Transverse colon (tissue), 4 donors: ENCODE results near the gene THBS2. TPM values are rescaled to one million over a fixed set of nuclear protein-coding genes. Genes with fewer than 3 reads are reported as not detected.
"Not testable (repeated sequence)": the region's sequence is repeated elsewhere in the genome, so short reads cannot be mapped to it uniquely, and the experiment has no call there.

Source experiments
- DNase-seq: peaks from one replicate; pipeline ENCODE4 v3.0.0-alpha.2; 2019
- H3K27ac ChIP-seq, 4 donors: fragments of 200-600 bp; sonication (generic); 2 replicates each; pipeline ENCODE4 v1.5.1; 2016 to 2018; ENCODE audit warnings: inconsistent platforms in 4 of 4
- H3K27me3 ChIP-seq: fragments of 200-600 bp; sonication (generic); 2 replicates; pipeline ENCODE4 v1.5.1; 2017; ENCODE audit warnings: inconsistent platforms
- H3K36me3 ChIP-seq, 4 donors: fragments of 200-600 bp; sonication (generic); 2 replicates each; pipeline ENCODE4 v1.5.1; 2017 to 2019; ENCODE audit warnings: inconsistent platforms in 4 of 4
- H3K4me1 ChIP-seq, 4 donors: fragments of 200-600 bp; sonication (generic); 2 replicates each; pipeline ENCODE4 v1.5.1; 2017 to 2020; ENCODE audit warnings: inconsistent platforms in 4 of 4
- H3K4me3 ChIP-seq, 4 donors: fragments of 200-600 bp; sonication (generic); 1 replicate in 1 of 4; 2 replicates in 3 of 4; pipeline versions ENCODE4 v1.5.1 to v1.6.1; 2017 to 2019; ENCODE audit warnings: inconsistent platforms in 4 of 4
- H3K9me3 ChIP-seq, 2 donors: fragments of 200-600 bp; sonication (generic); 2 replicates each; pipeline ENCODE4 v1.5.1; 2017 to 2019; ENCODE audit warnings: inconsistent platforms in 2 of 2
- EP300 ChIP-seq: sonication (generic); formaldehyde crosslinking; IDR thresholded peaks from one replicate; pipeline ENCODE4 v1.6.1; 2017; ENCODE audit warnings: antibody characterized with exemption, low read depth
- POLR2A ChIP-seq: fragments of 450-650 bp; IDR thresholded peaks from one replicate; pipeline ENCODE4 v1.6.1; 2016; ENCODE audit warnings: antibody characterized with exemption, mild to moderate bottlenecking, moderate library complexity
- POLR2AphosphoS5 ChIP-seq, 3 donors: sonication (generic); formaldehyde crosslinking; IDR thresholded peaks; one replicate each; pipeline ENCODE4 v1.6.1; 2016; ENCODE audit warnings: antibody characterized with exemption in 3 of 3
- WGBS, 2 donors: methylation state at CpG; one replicate each; pipeline ENCODE4 v1.1.5; 2018; ENCODE audit warnings: low coverage in 1 of 2; 5-methylcytosine and 5-hydroxymethylcytosine counted together
- in situ Hi-C, 4 donors: fragments of 200-750 bp; cut with MboI; loops; one replicate each; pipeline versions ENCODE4 v1.15.0 to v1.15.1; 2017; ENCODE audit warnings: low sequenced_read_pairs in 3 of 4, low pct_ligation_motif_present in 1 of 4, low pct_unique_long_range_greater_than_20kb in 1 of 4
- intact Hi-C: fragments of 100-400 bp; cut with DNase I; formaldehyde crosslinking; loops from one replicate; pipeline ENCODE4 v1.15.1; 2023; ENCODE audit warnings: low total_unique reads
- total RNA-seq, 4 donors: library from RNA; depleted of rRNA; stranded (reverse); fragments of >200 nt; gene quantifications; one replicate each; pipeline ENCODE4 v1.1.0, GENCODE V29; 2016
- TF ChIP-seq, protein P1 (sequence below), 5 experiments: fragments of 200-600 bp in 3 of 5; fragments of 450-650 bp in 2 of 5; sonication (generic) in 3 of 5; IDR thresholded peaks; 1 replicate in 2 of 5; 2 replicates in 3 of 5; pipeline ENCODE4 v1.5.1; 2016 to 2017; ENCODE audit warnings: antibody characterized with exemption in 5 of 5, inconsistent platforms in 3 of 5, mild to moderate bottlenecking in 2 of 5, moderate library complexity in 1 of 5

THBS2 gene
- total RNA-seq, 4 donors from 2014 or later = 11.5 to 25.5 (median 18.1) TPM

DNA sequence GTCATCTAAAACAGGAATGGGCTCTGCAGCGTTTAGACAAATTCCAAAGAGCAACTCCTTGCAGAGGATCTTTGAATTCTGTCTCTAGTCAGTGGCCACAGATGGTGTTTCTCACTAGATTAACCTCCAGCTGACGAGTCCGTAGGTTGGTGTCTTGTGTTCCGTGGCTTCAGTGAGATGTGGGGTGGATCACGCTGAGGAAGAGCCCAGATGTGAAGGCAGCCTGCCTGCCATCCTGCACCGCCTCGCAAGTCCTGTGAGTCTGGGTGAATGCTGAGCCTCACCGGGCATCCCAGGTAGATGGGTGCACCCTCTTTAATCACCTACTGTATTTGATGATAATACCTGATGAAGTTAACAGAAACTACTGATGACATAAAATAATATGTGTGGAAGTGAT, 70.4 kb downstream of the THBS2 start:
- intact Hi-C loops (no loop called here), in situ Hi-C loops (no loop called here)
- Histone ChIP-seq H3K27me3 (no peaks in the 10 kb centered on the region), H3K4me1 (no peaks in the 10 kb centered on the region), H3K36me3 (no peaks in the 10 kb centered on the region), H3K9me3 (no peaks in the 10 kb centered on the region), H3K27ac (no peak overlapping the region), H3K4me3 (no peak overlapping the region)
- no peak for DNase-seq
- TF ChIP-seq EP300 (no peak), POLR2A (no peak), POLR2AphosphoS5 (IDR thresholded peaks at IDR 0.05) (no peak)
- TF ChIP-seq, protein P1, sequence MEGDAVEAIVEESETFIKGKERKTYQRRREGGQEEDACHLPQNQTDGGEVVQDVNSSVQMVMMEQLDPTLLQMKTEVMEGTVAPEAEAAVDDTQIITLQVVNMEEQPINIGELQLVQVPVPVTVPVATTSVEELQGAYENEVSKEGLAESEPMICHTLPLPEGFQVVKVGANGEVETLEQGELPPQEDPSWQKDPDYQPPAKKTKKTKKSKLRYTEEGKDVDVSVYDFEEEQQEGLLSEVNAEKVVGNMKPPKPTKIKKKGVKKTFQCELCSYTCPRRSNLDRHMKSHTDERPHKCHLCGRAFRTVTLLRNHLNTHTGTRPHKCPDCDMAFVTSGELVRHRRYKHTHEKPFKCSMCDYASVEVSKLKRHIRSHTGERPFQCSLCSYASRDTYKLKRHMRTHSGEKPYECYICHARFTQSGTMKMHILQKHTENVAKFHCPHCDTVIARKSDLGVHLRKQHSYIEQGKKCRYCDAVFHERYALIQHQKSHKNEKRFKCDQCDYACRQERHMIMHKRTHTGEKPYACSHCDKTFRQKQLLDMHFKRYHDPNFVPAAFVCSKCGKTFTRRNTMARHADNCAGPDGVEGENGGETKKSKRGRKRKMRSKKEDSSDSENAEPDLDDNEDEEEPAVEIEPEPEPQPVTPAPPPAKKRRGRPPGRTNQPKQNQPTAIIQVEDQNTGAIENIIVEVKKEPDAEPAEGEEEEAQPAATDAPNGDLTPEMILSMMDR (IDR thresholded peaks at IDR 0.05) = no peak
- WGBS, 2 donors = 86% methylated on average over 8 of the region's 8 CpGs; no CpG with 5 or more reads in 1 of the 2 donors

DNA sequence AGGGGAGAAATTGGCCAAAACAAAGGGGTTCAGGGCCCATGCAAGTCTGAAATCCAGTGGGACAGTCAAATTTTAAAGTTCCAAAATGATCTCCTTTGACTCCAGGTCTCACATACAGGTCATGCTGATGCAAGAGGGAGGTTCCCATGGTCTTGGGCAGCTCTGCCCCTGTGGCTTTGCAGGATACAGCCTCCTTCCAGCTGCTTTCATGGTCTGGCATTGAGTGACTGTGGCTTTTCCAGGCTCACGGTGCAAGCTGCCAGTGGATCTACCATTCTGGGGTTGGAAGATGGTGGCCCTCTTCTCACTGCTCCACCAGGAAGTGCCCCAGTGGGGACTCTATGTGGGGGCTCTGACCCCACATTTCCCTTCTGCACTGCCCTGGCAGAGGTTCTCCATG, 73.8 kb downstream of the THBS2 start:
- in situ Hi-C loops, H3K36me3 ChIP-seq, H3K27me3 ChIP-seq, H3K9me3 ChIP-seq, H3K4me3 ChIP-seq, H3K27ac ChIP-seq, intact Hi-C loops, H3K4me1 ChIP-seq, DNase-seq: not testable (repeated sequence)
- WGBS, 2 donors = 100% methylated on average over 1 of the region's 1 CpG; no CpG with 5 or more reads in 1 of the 2 donors

DNA sequence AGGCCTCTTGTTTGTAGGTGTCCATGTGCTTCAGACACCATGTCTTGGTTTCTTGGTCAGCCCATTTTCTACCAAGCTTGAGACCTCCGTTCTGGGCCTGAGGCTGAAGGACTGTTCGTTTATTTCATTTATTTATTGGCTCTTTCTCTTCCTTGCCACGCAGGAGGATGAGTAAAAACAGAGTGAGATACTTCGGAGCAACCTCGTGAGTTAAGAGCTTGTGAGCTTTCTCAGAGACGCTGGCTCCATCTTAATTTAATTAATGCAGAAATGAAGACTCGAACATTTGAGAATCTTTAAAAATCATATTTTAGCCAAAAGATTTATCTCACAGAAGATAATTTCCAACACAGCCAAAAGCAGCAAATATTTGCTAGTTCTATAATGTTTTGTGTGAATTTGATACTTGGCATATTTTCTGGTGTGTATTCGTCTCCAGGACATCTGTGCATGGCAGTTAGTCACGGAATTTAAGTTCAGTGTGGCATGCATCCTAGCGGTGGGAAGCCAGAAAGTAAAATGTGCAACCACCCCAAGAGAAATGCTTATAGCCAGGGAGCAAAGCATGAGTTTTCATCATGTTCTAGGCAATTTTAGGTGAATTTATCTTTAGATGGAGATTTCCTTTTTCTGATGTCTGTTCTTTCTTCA, 76.0 kb downstream of the THBS2 start:
- no peaks in the 10 kb centered on the region for H3K36me3 ChIP-seq
- intact Hi-C loops (no loop called here), in situ Hi-C loops (no loop called here)
- no peaks in the 10 kb centered on the region for H3K27me3 ChIP-seq
- no peak overlapping the region for H3K4me3 ChIP-seq
- DNase-seq = no peak
- no peak for TF ChIP-seq POLR2A
- no peak for TF ChIP-seq POLR2AphosphoS5 (IDR thresholded peaks at IDR 0.05)
- TF ChIP-seq, protein P1 (IDR thresholded peaks at IDR 0.05) = no peak
- TF ChIP-seq EP300 = no peak
- H3K9me3 ChIP-seq = no peaks in the 10 kb centered on the region
- H3K4me1 ChIP-seq = no peaks in the 10 kb centered on the region
- no peak overlapping the region for H3K27ac ChIP-seq
- WGBS, 2 donors = 63 to 72% methylated on average over 10 of the region's 10 CpGs

DNA sequence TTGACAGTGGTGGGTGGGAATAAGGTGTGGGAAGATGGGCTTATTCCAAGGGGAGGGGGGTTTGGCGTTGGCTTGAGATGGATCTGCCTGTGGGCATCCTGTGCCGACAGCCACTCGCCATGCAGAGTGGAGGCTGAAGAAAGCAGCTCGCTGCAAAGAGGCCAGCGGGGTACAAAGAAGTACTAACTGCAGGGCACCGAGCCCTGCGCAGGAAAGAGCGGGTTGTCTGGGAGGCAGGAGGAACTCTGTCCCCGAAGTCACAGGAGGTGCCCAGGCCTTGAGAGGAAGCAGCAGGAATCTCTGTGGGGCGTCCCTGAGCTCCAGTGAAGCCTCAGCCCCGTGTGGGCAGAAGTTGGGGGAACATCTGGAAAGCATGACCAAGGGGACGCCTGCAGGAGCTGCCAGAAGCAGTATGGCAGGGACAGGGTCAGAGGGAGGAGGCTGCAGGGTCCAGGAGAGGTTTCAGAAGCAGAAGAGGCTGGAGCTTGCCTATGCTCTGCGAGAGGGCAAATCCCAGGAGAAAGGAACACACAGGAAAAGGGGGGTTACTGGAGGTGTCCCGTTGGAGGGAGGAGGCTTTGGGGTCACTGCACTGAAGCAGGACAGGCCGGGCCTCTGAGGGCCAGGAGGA, 77.2 kb downstream of the THBS2 start:
- TF ChIP-seq POLR2AphosphoS5 (IDR thresholded peaks at IDR 0.05) (no peak), EP300 (no peak), POLR2A (no peak)
- TF ChIP-seq, protein P1 (IDR thresholded peaks at IDR 0.05) = no peak
- Histone ChIP-seq H3K4me3 (no peak overlapping the region), H3K36me3 (no peaks in the 10 kb centered on the region), H3K9me3 (no peaks in the 10 kb centered on the region), H3K27ac (no peak overlapping the region), H3K4me1 (no peaks in the 10 kb centered on the region), H3K27me3 (no peaks in the 10 kb centered on the region)
- in situ Hi-C loops (no loop called here), intact Hi-C loops (no loop called here)
- 80 to 81% methylated on average over 5 to 15 of the region's 15 CpGs for WGBS, 2 donors
- DNase-seq = no peak
